ENCODE data around the gene EIF2AK3. TPM values are rescaled to one million over a fixed set of nuclear protein-coding genes. Genes with fewer than 3 reads are reported as not detected.
A peak's percentile ranks its signal among the peaks of the same experiment; 100 is the strongest.

Gene EIF2AK3
- total RNA-seq (10 to 100 TPM; 23.3 to 46.7 TPM), polyA plus RNA-seq (10 to 100 TPM in 1 of 2 donors, 1 to 10 TPM in 1; 5.3 to 14.0 TPM)
- long read RNA-seq, donor 1, full-length matches to known transcripts, result 1 of 1 reads
- long read RNA-seq, donor 1, partial matches to known transcripts, result 0 of 1 reads
- long read RNA-seq, donor 1, other reads (novel, unspliced or antisense), result 0 of 1 reads
- long read RNA-seq, donor 2, result 0 reads
- long read RNA-seq, donor 3, full-length matches to known transcripts, result 1 of 1 reads
- long read RNA-seq, donor 3, partial matches to known transcripts, result 0 of 1 reads
- long read RNA-seq, donor 3, other reads (novel, unspliced or antisense), result 0 of 1 reads
- long read RNA-seq, donor 4, result 0 reads
- long read RNA-seq, donor 5, full-length matches to known transcripts, result 3 of 3 reads
- long read RNA-seq, donor 5, partial matches to known transcripts, result 0 of 3 reads
- long read RNA-seq, donor 5, other reads (novel, unspliced or antisense), result 0 of 3 reads

DNA sequence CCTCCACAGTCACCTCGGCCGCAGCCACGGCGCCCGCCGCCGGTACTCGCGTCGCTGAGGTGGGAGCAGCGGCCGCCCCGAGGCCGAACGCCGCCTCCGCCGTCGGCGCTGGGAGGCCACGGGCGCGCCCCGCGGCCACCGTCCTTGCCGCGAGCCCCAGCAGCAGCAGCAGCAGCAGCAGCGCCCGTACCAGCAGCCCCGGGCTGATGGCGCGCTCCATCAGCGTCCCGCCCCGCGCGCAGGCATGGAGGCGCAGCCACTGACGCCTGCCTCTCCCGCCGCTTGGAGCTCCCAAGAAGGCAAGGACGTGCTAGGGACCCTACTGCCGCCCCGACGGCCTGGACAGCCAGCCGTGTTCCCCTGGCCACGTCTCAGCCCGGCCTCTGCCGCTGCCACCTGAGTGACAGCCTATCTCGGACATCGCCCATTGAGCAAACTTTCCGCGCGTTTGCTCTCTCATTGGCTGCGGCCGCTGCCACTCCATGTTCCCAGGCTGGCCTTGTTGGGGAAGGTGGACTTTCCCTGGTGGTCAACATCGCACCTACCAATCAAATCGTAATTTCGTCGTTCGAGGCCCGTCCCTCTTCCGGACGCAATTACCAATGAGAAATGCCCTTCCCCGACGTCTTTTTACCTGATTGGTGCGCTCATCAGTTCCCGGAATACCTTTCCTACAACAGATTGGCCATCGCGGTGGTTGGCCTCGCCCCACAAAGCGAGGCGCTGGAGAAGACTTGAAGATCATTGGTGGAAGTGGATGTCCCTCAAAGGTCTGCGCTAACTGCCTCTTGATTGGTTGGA is at the start of gene EIF2AK3:
Gene EIF2AK3, minus strand, starts transcription at position 410 of the 801 bp plus-strand sequence. Its CDS starts 190 bp downstream, at position 220.
- TF ChIP-seq, protein P1, sequence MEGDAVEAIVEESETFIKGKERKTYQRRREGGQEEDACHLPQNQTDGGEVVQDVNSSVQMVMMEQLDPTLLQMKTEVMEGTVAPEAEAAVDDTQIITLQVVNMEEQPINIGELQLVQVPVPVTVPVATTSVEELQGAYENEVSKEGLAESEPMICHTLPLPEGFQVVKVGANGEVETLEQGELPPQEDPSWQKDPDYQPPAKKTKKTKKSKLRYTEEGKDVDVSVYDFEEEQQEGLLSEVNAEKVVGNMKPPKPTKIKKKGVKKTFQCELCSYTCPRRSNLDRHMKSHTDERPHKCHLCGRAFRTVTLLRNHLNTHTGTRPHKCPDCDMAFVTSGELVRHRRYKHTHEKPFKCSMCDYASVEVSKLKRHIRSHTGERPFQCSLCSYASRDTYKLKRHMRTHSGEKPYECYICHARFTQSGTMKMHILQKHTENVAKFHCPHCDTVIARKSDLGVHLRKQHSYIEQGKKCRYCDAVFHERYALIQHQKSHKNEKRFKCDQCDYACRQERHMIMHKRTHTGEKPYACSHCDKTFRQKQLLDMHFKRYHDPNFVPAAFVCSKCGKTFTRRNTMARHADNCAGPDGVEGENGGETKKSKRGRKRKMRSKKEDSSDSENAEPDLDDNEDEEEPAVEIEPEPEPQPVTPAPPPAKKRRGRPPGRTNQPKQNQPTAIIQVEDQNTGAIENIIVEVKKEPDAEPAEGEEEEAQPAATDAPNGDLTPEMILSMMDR (IDR thresholded peaks at IDR 0.05; ENCODE audit: control extremely low read depth, extremely low read depth), result no peak
- 0 to 1% methylated on average over 53 to 75 of the region's 75 CpGs for WGBS, 2 donors

GRCh38 chr2:88673363-88673762 is 46.1 kb upstream of the EIF2AK3 start:
- H3K4me3 ChIP-seq, result no peak overlapping the region
- ATAC-seq (ENCODE audit: insufficient read depth, low FRiP score), result no peak

More for the DNA sequence above, at the start of gene EIF2AK3:
- no peaks in the 10 kb centered on the region for H3K27me3 ChIP-seq (ENCODE audit: control insufficient read depth in 3 of 3, insufficient read depth in 3 of 3, low read length in 2 of 3)
- H3K27ac ChIP-seq (ENCODE audit: low read depth in 1 of 2, low read length in 1 of 2), result peak within 1 kb of the TSS; percentile 98 to 99
- peak within 1 kb of the TSS; percentile 72 to 100 for H3K9ac ChIP-seq (ENCODE audit: insufficient read depth in 1 of 2, low read length in 2 of 2)
- peak; percentile 94 for ATAC-seq (ENCODE audit: insufficient read depth, low FRiP score)
- H3K9me3 ChIP-seq (ENCODE audit: control insufficient read depth in 4 of 4, insufficient read depth in 3 of 4, low read length in 3 of 4), result no peaks in the 10 kb centered on the region
- no peaks in the 10 kb centered on the region for H3K36me3 ChIP-seq (ENCODE audit: control insufficient read depth in 4 of 4, insufficient read depth in 4 of 4, low read length in 4 of 4)
- DNase-seq, result peak; percentile 99 to 100 (median 100)
- H3K4me3 ChIP-seq, result peak within 1 kb of the TSS; percentile 80
- peaks cover 4 to 14% (median 13%) of the 10 kb centered on the region in 5 donors for H3K4me1 ChIP-seq (ENCODE audit: control insufficient read depth in 5 of 5, insufficient read depth in 5 of 5, low read length in 5 of 5)

GRCh38 chr2:88671786-88672427 is 44.6 kb upstream of the EIF2AK3 start:
- no peak overlapping the region for H3K4me3 ChIP-seq
- TF ChIP-seq, protein P1 (IDR thresholded peaks at IDR 0.05; ENCODE audit: control extremely low read depth, extremely low read depth), result peak; percentile 65
- no peaks in the 10 kb centered on the region for H3K36me3 ChIP-seq (ENCODE audit: control insufficient read depth in 4 of 4, insufficient read depth in 4 of 4, low read length in 4 of 4)
- no peak overlapping the region for H3K9ac ChIP-seq (ENCODE audit: insufficient read depth in 1 of 2, low read length in 2 of 2)
- no peaks in the 10 kb centered on the region for H3K9me3 ChIP-seq (ENCODE audit: control insufficient read depth in 4 of 4, insufficient read depth in 3 of 4, low read length in 3 of 4)
- no peaks in the 10 kb centered on the region for H3K27me3 ChIP-seq (ENCODE audit: control insufficient read depth in 3 of 3, insufficient read depth in 3 of 3, low read length in 2 of 3)
- H3K4me1 ChIP-seq (ENCODE audit: control insufficient read depth in 5 of 5, insufficient read depth in 5 of 5, low read length in 5 of 5), result no peaks in the 10 kb centered on the region
- DNase-seq (peak in 2 of 3 donors; percentile 60 to 62), ATAC-seq (ENCODE audit: insufficient read depth, low FRiP score) (peak; percentile 41)
- H3K27ac ChIP-seq (ENCODE audit: low read depth in 1 of 2, low read length in 1 of 2), result no peak overlapping the region
- WGBS, 2 donors, result 50% methylated on average over 11 of the region's 11 CpGs

More at GRCh38 chr2:88673363-88673762, 46.1 kb upstream of the EIF2AK3 start:
- no peak for DNase-seq
- no peaks in the 10 kb centered on the region for H3K4me1 ChIP-seq (ENCODE audit: control insufficient read depth in 5 of 5, insufficient read depth in 5 of 5, low read length in 5 of 5)
- TF ChIP-seq, protein P1 (IDR thresholded peaks at IDR 0.05; ENCODE audit: control extremely low read depth, extremely low read depth), result no peak
- no peaks in the 10 kb centered on the region for H3K27me3 ChIP-seq (ENCODE audit: control insufficient read depth in 3 of 3, insufficient read depth in 3 of 3, low read length in 2 of 3)
- no peak overlapping the region for H3K27ac ChIP-seq (ENCODE audit: low read depth in 1 of 2, low read length in 1 of 2)
- H3K9ac ChIP-seq (ENCODE audit: insufficient read depth in 1 of 2, low read length in 2 of 2), result no peak overlapping the region
- H3K9me3 ChIP-seq (ENCODE audit: control insufficient read depth in 4 of 4, insufficient read depth in 3 of 4, low read length in 3 of 4), result no peaks in the 10 kb centered on the region
- 84 to 89% methylated on average over 1 of the region's 1 CpG for WGBS, 2 donors
- no peaks in the 10 kb centered on the region for H3K36me3 ChIP-seq (ENCODE audit: control insufficient read depth in 4 of 4, insufficient read depth in 4 of 4, low read length in 4 of 4)
